GM18517 (cell line): ENCODE data around the gene HYCC1.
"Not testable (repeated sequence)": the region's sequence is repeated elsewhere in the genome, so short reads cannot be mapped to it uniquely, and the experiment has no call there.

ENCODE experiments used
- ATAC-seq: cut with Tn5 transposase; IDR thresholded peaks from one replicate; pipeline ENCODE4 v1.9.1; 2021; ENCODE audit warnings: mild to moderate bottlenecking, moderate library complexity; ENCODE audit not compliant: unreplicated experiment

Gene HYCC1

GRCh38 chr7:22989643-22990587, 24.0 kb downstream of the HYCC1 start:
- ATAC-seq = no peak

- no peak for ATAC-seq
Measured at GRCh38 chr7:22985436-22985835, 28.5 kb downstream of the HYCC1 start.

GRCh38 chr7:22983257-22983855, 30.6 kb downstream of the HYCC1 start:
- no peak for ATAC-seq

- ATAC-seq = no peak
Measured at GRCh38 chr7:22980422-22980821, 33.5 kb downstream of the HYCC1 start.

GRCh38 chr7:22979861-22980260, 34.1 kb downstream of the HYCC1 start:
- ATAC-seq = no peak

- no peak for ATAC-seq
Measured at GRCh38 chr7:22979251-22979650, 34.7 kb downstream of the HYCC1 start.

- not testable (repeated sequence) for ATAC-seq
Measured at GRCh38 chr7:22974636-22975035, 39.3 kb downstream of the HYCC1 start.

GRCh38 chr7:22972207-22972606, 41.7 kb downstream of the HYCC1 start:
- no peak for ATAC-seq

GRCh38 chr7:22969010-22969431, 44.9 kb downstream of the HYCC1 start:
- ATAC-seq = no peak
